Mesenchymal stem cell (in vitro differentiated cells and primary cell): ENCODE data around the gene TTLL1.
A peak's percentile ranks its signal among the peaks of the same experiment; 100 is the strongest.

Experiments used
- DNase-seq: peaks from one replicate; pipeline ENCODE4 v3.0.0-alpha.2; 2013
- H2AFZ ChIP-seq: one replicate; pipeline ENCODE4 v1.6.1; 2013; ENCODE audit warnings: low read depth, mild to moderate bottlenecking, control low read depth, inconsistent platforms, low read length, moderate library complexity
- H2AK5ac ChIP-seq: 2 replicates; pipeline ENCODE4 v1.6.1; 2013; ENCODE audit warnings: low read length, moderate library complexity, mild to moderate bottlenecking, inconsistent platforms; ENCODE audit not compliant: severe bottlenecking
- H2BK120ac ChIP-seq: one replicate; pipeline ENCODE4 v1.6.1; 2013; ENCODE audit warnings: low read depth, mild to moderate bottlenecking, inconsistent platforms, low read length, moderate library complexity
- H2BK12ac ChIP-seq, 2 experiments: one replicate each; pipeline ENCODE4 v1.6.1; 2013; ENCODE audit warnings: inconsistent platforms in 2 of 2, low read length in 2 of 2, mild to moderate bottlenecking in 2 of 2, moderate library complexity in 2 of 2, control low read depth in 1 of 2
- H2BK15ac ChIP-seq: one replicate; pipeline ENCODE4 v1.6.1; 2013; ENCODE audit warnings: mild to moderate bottlenecking, low read depth, inconsistent platforms; ENCODE audit not compliant: poor library complexity, severe bottlenecking
- H2BK5ac ChIP-seq: 2 replicates; pipeline ENCODE4 v1.6.1; 2013; ENCODE audit warnings: low read depth, mild to moderate bottlenecking, low read length, control low read depth, inconsistent platforms; ENCODE audit not compliant: poor library complexity, severe bottlenecking
- H3K14ac ChIP-seq, 2 experiments: one replicate each; pipeline ENCODE4 v1.6.1; 2013; ENCODE audit warnings: inconsistent platforms in 2 of 2, low read length in 2 of 2, control low read depth in 1 of 2, mild to moderate bottlenecking in 1 of 2, moderate library complexity in 1 of 2
- H3K18ac ChIP-seq, 2 experiments: one replicate each; pipeline ENCODE4 v1.6.1; 2013; ENCODE audit warnings: inconsistent platforms in 2 of 2, low read length in 2 of 2, control low read depth in 1 of 2, low read depth in 1 of 2, mild to moderate bottlenecking in 1 of 2
- H3K23ac ChIP-seq, 2 experiments: one replicate each; pipeline ENCODE4 v1.6.1; 2013; ENCODE audit warnings: inconsistent platforms in 2 of 2, low read length in 2 of 2, mild to moderate bottlenecking in 2 of 2, moderate library complexity in 2 of 2, control low read depth in 1 of 2
- H3K27ac ChIP-seq: 2 replicates; pipeline ENCODE4 v1.5.1; 2013; ENCODE audit warnings: mild to moderate bottlenecking, moderate library complexity, low read length, control low read depth, inconsistent platforms; ENCODE audit not compliant: poor library complexity, severe bottlenecking
- H3K27me3 ChIP-seq, 2 experiments: 2 replicates each; pipeline versions ENCODE4 v1.6.1 to v1.7.0; 2013; ENCODE audit warnings: low read length in 2 of 2, mild to moderate bottlenecking in 2 of 2, moderate library complexity in 2 of 2, control low read depth in 1 of 2, inconsistent platforms in 1 of 2; ENCODE audit not compliant: control insufficient read depth in 1 of 2, insufficient read depth in 1 of 2
- H3K36me3 ChIP-seq, 2 experiments: 2 replicates each; pipeline versions ENCODE4 v1.6.1 to v1.7.0; 2013; ENCODE audit warnings: low read length in 2 of 2, control low read depth in 1 of 2, inconsistent platforms in 1 of 2, low read depth in 1 of 2, mild to moderate bottlenecking in 1 of 2; ENCODE audit not compliant: insufficient read depth in 2 of 2, control insufficient read depth in 1 of 2
- H3K4ac ChIP-seq, 2 experiments: one replicate each; pipeline ENCODE4 v1.6.1; 2013; ENCODE audit warnings: inconsistent platforms in 2 of 2, low read length in 2 of 2, mild to moderate bottlenecking in 2 of 2, moderate library complexity in 2 of 2, control low read depth in 1 of 2, low read depth in 1 of 2
- H3K4me1 ChIP-seq: 2 replicates; pipeline ENCODE4 v1.6.1; 2013; ENCODE audit warnings: low read depth, low read length, control low read depth; ENCODE audit not compliant: control insufficient read depth, insufficient read depth
- H3K4me2 ChIP-seq: 2 replicates; pipeline ENCODE4 v1.6.1; 2013; ENCODE audit warnings: low read length, mild to moderate bottlenecking, inconsistent platforms; ENCODE audit not compliant: poor library complexity, severe bottlenecking
- H3K4me3 ChIP-seq, 2 experiments: 2 replicates each; pipeline versions ENCODE4 v1.5.1 to v1.7.0; 2013; ENCODE audit warnings: low read length in 2 of 2, mild to moderate bottlenecking in 2 of 2, control low read depth in 1 of 2, low read depth in 1 of 2; ENCODE audit not compliant: insufficient read depth in 1 of 2
- H3K79me1 ChIP-seq: replicated peaks from 2 replicates; pipeline ENCODE4 v1.6.1; 2013; ENCODE audit warnings: mild to moderate bottlenecking, control low read depth, low read length, inconsistent platforms; ENCODE audit not compliant: poor library complexity, severe bottlenecking
- H3K9ac ChIP-seq: 2 replicates; pipeline ENCODE4 v1.7.0; 2013; ENCODE audit warnings: mild to moderate bottlenecking, low read length, moderate library complexity
- H3K9me3 ChIP-seq: 2 replicates; pipeline ENCODE4 v1.7.0; 2013; ENCODE audit warnings: mild to moderate bottlenecking, low read length; ENCODE audit not compliant: control insufficient read depth
- H4K8ac ChIP-seq: one replicate; pipeline ENCODE4 v1.6.1; 2013; ENCODE audit warnings: inconsistent platforms, mild to moderate bottlenecking, low read length, moderate library complexity
- H4K91ac ChIP-seq: one replicate; pipeline ENCODE4 v1.6.1; 2013; ENCODE audit warnings: mild to moderate bottlenecking, low read length, inconsistent platforms
- WGBS: methylation state at CpG from one replicate; pipeline ENCODE4 v1.1.7; 2013; ENCODE audit warnings: mixed read lengths; 5-methylcytosine and 5-hydroxymethylcytosine counted together

The TTLL1 gene

DNA sequence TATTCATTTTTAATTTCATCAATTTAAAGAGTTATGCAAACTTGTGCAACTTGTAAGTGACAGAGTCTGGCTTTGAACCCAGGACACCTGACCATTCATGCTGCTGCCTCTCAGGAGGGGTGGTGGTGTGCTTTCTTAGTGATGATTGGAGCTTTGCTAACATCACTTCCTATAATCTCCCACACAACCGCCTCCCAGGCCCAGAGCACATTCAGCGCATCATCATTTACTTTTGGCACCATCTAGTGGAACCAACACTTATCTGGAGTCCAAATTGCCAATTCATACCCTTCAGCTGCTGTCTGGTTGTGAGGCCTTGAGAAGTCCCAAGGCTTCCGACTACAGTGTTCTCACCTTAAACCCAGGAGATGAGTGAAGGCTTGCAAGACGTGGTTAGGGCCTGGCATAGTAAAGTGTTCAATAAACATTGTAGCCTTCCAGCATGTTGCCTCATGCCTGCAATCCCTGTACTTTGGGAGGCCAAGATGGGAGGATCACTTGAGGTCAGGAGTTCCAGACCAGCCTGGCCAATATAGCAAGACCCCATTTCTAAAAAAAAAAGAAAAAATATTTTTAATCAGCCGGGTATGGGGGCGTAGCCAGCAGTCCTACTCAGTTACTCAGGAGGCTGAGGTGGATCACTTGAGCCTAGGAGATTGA lies 1.1 kb upstream of the TTLL1 start:
- H3K27ac ChIP-seq, result no peak overlapping the region
- peak overlapping the region in 1 of 2 experiments; percentile 42 for H2BK12ac ChIP-seq
- DNase-seq, result peak; percentile 85
- no peak overlapping the region for H2BK5ac ChIP-seq
- no peak overlapping the region for H2BK120ac ChIP-seq
- H4K91ac ChIP-seq, result no peak overlapping the region
- H3K23ac ChIP-seq, result no peak overlapping the region
- H3K4ac ChIP-seq, result no peak overlapping the region
- no peaks in the 10 kb centered on the region for H3K9me3 ChIP-seq
- no peak overlapping the region for H2AFZ ChIP-seq
- 77% methylated on average over 6 of the region's 6 CpGs for WGBS
- H2AK5ac ChIP-seq, result no peak overlapping the region
- peak overlapping the region in 1 of 2 experiments; percentile 93 for H3K4me3 ChIP-seq
- peaks cover 13% of the 10 kb centered on the region for H3K79me1 ChIP-seq
- no peak overlapping the region for H2BK15ac ChIP-seq
- H3K14ac ChIP-seq, result no peak overlapping the region
- peaks cover 3 to 11% of the 10 kb centered on the region in 2 experiments for H3K36me3 ChIP-seq
- peaks cover 8% of the 10 kb centered on the region for H3K4me1 ChIP-seq
- no peak overlapping the region for H4K8ac ChIP-seq
- H3K9ac ChIP-seq, result peak overlapping the region; percentile 15
- no peak overlapping the region for H3K18ac ChIP-seq
- no peak overlapping the region for H3K4me2 ChIP-seq
- H3K27me3 ChIP-seq, result no peaks in the 10 kb centered on the region

DNA sequence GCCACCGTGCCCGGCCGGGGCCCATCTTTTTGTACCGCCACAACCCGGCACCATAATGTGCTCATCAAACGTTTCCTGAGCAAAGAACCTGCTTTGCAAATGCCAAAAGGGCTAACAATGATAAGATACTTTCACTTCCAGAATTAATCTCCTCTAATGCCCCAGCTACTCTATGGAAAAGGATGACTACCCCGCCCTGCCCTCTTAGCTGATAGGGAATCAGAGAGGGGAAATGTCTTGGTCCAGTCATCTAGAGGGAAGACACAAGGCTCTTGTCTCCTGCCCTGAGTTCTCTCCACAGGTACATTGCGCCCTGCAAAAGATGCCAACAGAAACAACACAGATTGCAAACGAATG lies 586 bp downstream of the TTLL1 start:
- H3K14ac ChIP-seq, result no peak overlapping the region
- WGBS, result 68% methylated on average over 8 of the region's 9 CpGs

DNA sequence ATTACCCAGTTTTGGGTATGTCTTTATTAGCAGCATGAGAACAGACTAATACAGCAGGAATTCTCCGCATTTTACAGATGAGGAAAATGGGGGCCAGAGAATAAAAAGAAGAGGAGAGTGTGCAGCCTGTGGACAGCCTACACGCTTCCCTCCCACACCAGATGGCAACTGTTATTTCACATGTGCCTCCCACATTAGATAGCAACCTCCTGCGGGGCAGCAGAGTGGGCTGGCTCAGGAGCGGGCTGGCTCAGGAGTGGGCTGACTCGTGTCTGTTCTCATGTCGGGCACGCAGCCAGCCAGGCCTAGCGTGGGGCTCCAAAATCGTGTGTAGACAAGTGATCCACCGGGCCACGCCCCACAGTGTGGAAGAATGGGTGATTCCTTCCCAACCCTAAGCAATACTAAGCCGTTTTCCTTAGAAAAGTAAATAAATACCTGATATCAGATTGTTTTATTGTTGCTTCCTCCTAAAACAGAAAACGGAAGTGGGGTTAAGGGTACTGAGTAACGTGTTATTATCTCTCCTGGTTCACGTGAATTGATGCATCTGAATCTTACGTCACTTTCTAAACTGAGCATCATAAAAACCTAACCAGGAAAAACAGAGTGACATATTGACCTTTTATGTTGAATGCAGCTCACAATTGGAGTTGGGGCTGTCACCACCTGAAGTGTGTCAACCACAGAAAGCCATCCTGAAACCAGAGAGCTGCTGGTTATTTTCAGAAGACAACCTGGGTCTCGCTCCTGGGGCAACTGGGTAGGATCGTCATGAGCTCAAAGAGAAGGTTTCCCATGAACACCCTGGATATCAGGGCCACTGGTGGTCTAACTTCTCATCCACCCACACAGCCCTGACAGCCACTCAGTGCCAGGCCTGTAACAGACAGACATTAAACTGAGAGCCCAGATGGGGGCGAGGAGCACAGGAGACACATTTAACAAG lies 3.3 kb downstream of the TTLL1 start:
- whole genome bisulfite sequencing, result 92% methylated on average over 18 of the region's 19 CpGs
- no peak overlapping the region for H3K4me3 ChIP-seq
- H2AFZ ChIP-seq, result no peak overlapping the region
- no peak overlapping the region for H2AK5ac ChIP-seq
- peaks cover 3 to 11% of the 10 kb centered on the region in 2 experiments for H3K36me3 ChIP-seq
- no peak overlapping the region for H3K18ac ChIP-seq
- H3K14ac ChIP-seq, result no peak overlapping the region
- H3K4me2 ChIP-seq, result no peak overlapping the region
- DNase-seq, result no peak
- no peaks in the 10 kb centered on the region for H3K27me3 ChIP-seq
- H2BK120ac ChIP-seq, result no peak overlapping the region
- H2BK15ac ChIP-seq, result no peak overlapping the region
- no peak overlapping the region for H3K27ac ChIP-seq
- H4K91ac ChIP-seq, result no peak overlapping the region
- H2BK5ac ChIP-seq, result no peak overlapping the region
- H3K79me1 ChIP-seq, result peaks cover 15% of the 10 kb centered on the region
- H3K9ac ChIP-seq, result no peak overlapping the region
- no peak overlapping the region for H3K23ac ChIP-seq
- H3K9me3 ChIP-seq, result no peaks in the 10 kb centered on the region
- no peak overlapping the region for H2BK12ac ChIP-seq
- peaks cover 5% of the 10 kb centered on the region for H3K4me1 ChIP-seq
- H3K4ac ChIP-seq, result no peak overlapping the region
- no peak overlapping the region for H4K8ac ChIP-seq

More for the DNA sequence above, 586 bp downstream of the TTLL1 start:
- peaks cover 3 to 11% of the 10 kb centered on the region in 2 experiments for H3K36me3 ChIP-seq
- no peak for DNase-seq
- H4K91ac ChIP-seq, result no peak overlapping the region
- H2AFZ ChIP-seq, result peak overlapping the region; percentile 98
- H3K27me3 ChIP-seq, result no peaks in the 10 kb centered on the region
- no peaks in the 10 kb centered on the region for H3K9me3 ChIP-seq
- H2BK12ac ChIP-seq, result no peak overlapping the region
- H3K79me1 ChIP-seq, result peaks cover 13% of the 10 kb centered on the region
- H3K27ac ChIP-seq, result no peak overlapping the region
- H3K4me2 ChIP-seq, result peak overlapping the region; percentile 85
- no peak overlapping the region for H3K23ac ChIP-seq
- peak overlapping the region in 1 of 2 experiments; percentile 94 for H3K4ac ChIP-seq
- peak overlapping the region; percentile 93 to 96 for H3K4me3 ChIP-seq
- no peak overlapping the region for H2BK120ac ChIP-seq
- H3K9ac ChIP-seq, result peak overlapping the region; percentile 89
- peaks cover 5% of the 10 kb centered on the region for H3K4me1 ChIP-seq
- H2BK5ac ChIP-seq, result no peak overlapping the region
- H3K18ac ChIP-seq, result peak overlapping the region in 1 of 2 experiments; percentile 97
- H2BK15ac ChIP-seq, result no peak overlapping the region
- H2AK5ac ChIP-seq, result no peak overlapping the region
- no peak overlapping the region for H4K8ac ChIP-seq

DNA sequence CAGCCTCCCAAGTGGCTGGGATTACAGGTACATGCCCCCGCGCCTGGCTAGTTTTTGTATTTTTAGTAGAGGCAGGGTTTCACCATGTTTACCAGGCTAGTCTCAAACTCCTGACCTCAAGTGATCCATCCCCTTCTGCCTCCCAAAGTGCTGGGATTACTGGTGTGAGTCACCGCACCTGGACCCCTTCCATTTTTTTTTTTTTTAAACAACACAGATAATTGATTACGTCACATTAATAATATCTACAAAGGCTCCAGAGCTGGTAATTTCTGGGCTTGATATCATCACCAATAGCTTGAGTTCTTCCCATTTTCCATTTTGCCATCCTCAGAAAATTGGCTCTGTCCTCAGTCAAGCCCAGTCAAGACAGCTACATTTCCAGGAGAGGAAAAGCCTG lies 7.2 kb downstream of the TTLL1 start:
- H3K4me1 ChIP-seq, result no peaks in the 10 kb centered on the region
- H4K91ac ChIP-seq, result no peak overlapping the region
- WGBS, result 94% methylated on average over 4 of the region's 4 CpGs
- no peak overlapping the region for H3K4me2 ChIP-seq
- no peak for DNase-seq
- H2AK5ac ChIP-seq, result no peak overlapping the region
- H4K8ac ChIP-seq, result no peak overlapping the region
- no peak overlapping the region for H2BK15ac ChIP-seq
- H2BK5ac ChIP-seq, result no peak overlapping the region
- no peak overlapping the region for H3K27ac ChIP-seq
- H3K14ac ChIP-seq, result no peak overlapping the region
- H3K9ac ChIP-seq, result no peak overlapping the region
- peaks cover 14% of the 10 kb centered on the region for H3K79me1 ChIP-seq
- no peak overlapping the region for H2BK120ac ChIP-seq
- peaks cover 3 to 25% of the 10 kb centered on the region in 2 experiments for H3K36me3 ChIP-seq
- H3K4ac ChIP-seq, result no peak overlapping the region
- H3K23ac ChIP-seq, result no peak overlapping the region
- H3K4me3 ChIP-seq, result no peak overlapping the region
- H2AFZ ChIP-seq, result no peak overlapping the region
- no peak overlapping the region for H3K18ac ChIP-seq
- no peaks in the 10 kb centered on the region for H3K9me3 ChIP-seq
- H2BK12ac ChIP-seq, result no peak overlapping the region
- H3K27me3 ChIP-seq, result no peaks in the 10 kb centered on the region
